Choroid plexus epithelial cell (primary cell): Measurements from ENCODE around the gene MSX1.

Experiments used
- DNase-seq: peaks from one replicate; pipeline ENCODE4 v3.0.0-alpha.2; 2010; ENCODE audit warnings: low read depth
- H3K4me3 ChIP-seq: 2 replicates; pipeline ENCODE4 v1.5.1; 2011; ENCODE audit warnings: low read depth, mild to moderate bottlenecking, control low read depth, low read length, moderate library complexity
- TF ChIP-seq, protein P1 (sequence below): conservative IDR thresholded peaks from 2 replicates; pipeline ENCODE4 v1.5.1; 2011; ENCODE audit warnings: low read depth, mild to moderate bottlenecking, control low read depth, inconsistent platforms, low read length, moderate library complexity

MSX1 gene

DNA sequence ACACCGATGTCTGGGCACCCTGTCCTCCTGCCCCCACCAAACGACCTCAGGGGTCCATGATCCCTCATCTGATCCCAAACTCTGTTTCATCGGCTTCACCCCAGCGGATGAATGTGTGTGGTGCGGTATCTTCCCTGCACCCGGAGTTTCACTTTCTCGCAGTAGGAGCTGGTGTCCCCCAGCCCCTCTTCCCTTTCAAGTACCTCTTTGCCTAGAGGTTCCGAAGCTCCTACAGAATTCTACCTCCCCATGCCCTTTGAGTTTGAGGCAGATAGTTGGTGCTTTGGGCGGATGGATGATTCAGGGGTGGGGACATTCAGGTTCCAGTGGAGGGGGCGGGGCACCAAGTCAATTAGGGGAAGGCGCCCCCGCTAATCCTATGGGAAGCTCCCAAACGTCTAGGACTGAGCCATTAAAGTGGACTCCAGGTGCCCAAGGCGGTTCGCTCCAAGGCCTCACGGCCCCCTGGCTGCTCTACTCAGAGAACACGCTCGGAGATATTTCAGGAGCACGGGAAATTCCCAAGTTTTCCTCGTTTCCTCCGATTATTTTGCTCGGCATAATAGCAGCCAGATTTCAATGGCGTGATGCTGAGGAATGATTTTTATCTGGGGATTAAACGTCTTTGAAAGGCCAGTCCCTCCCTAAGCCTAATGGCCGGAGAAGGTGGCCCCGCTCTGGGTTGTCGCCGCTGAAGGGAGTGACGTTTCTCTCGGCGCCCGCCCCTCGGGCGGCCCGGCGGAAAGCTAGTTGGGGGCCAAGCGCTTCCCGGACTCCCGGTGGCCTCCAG, 1.3 kb downstream of the MSX1 start:
- peak overlapping the region; percentile 73 for H3K4me3 ChIP-seq
- TF ChIP-seq, protein P1, sequence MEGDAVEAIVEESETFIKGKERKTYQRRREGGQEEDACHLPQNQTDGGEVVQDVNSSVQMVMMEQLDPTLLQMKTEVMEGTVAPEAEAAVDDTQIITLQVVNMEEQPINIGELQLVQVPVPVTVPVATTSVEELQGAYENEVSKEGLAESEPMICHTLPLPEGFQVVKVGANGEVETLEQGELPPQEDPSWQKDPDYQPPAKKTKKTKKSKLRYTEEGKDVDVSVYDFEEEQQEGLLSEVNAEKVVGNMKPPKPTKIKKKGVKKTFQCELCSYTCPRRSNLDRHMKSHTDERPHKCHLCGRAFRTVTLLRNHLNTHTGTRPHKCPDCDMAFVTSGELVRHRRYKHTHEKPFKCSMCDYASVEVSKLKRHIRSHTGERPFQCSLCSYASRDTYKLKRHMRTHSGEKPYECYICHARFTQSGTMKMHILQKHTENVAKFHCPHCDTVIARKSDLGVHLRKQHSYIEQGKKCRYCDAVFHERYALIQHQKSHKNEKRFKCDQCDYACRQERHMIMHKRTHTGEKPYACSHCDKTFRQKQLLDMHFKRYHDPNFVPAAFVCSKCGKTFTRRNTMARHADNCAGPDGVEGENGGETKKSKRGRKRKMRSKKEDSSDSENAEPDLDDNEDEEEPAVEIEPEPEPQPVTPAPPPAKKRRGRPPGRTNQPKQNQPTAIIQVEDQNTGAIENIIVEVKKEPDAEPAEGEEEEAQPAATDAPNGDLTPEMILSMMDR = peak; percentile 39
- no peak for DNase-seq

DNA sequence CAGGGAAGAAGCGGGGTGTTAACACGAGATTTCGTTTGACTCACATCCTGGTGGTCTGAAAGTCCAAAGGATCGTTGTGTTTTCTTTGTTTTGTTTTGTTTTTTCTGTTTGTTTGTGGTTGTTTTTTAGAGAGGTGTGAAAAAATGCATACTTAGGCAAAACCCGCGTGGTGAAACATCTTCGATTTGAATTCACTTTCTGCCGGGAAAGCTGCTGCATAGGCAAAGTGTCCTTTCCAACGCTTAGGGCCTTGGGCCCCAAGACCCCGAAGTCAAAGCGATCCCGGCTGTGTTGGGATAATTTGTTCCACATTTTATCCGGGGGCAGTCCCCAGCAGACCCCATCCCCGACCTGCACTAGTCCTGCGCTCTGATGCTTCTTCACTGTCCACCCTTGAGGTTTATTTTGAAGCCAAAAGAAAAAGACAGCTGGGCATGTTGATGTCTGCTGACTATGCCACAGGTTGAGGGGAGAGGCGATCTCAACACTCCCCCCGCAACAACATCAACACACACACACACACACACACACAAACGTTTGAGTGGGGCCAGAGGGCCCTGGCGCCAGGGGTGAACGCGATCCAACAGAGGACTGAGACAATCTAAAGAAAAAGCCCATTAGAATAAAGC, 2.0 kb downstream of the MSX1 start:
- DNase-seq = no peak
- H3K4me3 ChIP-seq = peak overlapping the region; percentile 73

DNA sequence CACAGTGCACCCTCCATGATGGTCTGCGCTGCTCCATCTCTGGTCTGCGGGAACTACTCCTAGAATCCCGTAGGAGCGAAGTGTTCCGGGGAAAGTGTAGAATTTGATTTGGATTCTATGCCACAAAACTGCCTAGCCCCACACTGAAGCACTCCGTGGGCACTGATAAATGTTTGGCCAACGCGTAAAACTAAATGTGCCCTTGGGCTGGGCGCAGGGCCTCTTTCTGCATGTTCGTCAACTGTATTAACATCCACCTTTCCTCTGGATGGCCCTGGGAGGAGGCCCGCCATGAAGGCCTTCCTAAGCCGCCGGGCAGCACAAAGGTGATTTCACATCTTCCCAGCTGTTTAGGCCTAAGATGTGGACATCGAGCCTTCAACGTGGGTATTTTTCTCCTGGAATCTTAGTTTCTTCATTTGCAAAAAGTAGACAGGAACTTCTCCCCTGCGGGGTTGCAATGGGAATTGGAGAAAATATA, 2.6 kb downstream of the MSX1 start:
- TF ChIP-seq, protein P1 = no peak
- H3K4me3 ChIP-seq = peak overlapping the region; percentile 73
- no peak for DNase-seq

More for the DNA sequence above, 2.0 kb downstream of the MSX1 start:
- TF ChIP-seq, protein P1 = no peak

DNA sequence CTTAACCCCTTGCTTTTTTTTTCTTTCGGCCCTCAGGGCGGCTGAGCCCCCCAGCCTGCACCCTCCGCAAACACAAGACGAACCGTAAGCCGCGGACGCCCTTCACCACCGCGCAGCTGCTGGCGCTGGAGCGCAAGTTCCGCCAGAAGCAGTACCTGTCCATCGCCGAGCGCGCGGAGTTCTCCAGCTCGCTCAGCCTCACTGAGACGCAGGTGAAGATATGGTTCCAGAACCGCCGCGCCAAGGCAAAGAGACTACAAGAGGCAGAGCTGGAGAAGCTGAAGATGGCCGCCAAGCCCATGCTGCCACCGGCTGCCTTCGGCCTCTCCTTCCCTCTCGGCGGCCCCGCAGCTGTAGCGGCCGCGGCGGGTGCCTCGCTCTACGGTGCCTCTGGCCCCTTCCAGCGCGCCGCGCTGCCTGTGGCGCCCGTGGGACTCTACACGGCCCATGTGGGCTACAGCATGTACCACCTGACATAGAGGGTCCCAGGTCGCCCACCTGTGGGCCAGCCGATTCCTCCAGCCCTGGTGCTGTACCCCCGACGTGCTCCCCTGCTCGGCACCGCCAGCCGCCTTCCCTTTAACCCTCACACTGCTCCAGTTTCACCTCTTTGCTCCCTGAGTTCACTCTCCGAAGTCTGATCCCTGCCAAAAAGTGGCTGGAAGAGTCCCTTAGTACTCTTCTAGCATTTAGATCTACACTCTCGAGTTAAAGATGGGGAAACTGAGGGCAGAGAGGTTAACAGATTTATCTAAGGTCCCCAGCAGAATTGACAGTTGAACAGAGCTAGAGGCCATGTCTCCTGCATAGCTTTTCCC, 3.4 kb downstream of the MSX1 start:
- peak overlapping the region; percentile 73 for H3K4me3 ChIP-seq
- TF ChIP-seq, protein P1 = no peak
- DNase-seq = no peak

DNA sequence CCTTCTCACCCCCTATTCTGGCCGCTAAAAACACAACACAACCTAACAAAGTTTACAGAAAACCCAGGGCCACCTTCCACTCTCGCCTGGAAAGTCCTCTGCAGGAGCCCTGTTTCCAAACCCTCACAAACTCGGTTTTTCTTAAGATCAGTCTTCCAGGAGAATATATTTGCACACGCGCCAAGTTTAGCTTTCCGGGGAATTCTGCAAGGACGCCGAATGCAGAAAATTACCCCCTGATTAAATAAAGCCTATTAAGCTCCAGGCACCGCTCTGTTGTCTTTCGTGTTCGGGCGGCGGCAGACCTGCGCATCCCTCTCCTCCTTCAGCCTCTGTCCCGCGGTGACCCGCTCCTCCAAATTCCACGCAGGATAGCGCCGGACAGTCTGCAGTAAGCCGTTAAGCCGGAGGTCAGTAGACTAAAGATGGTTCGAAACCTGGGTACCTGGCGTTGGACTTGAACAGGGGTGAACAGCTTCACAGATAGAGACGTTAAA, 5.0 kb downstream of the MSX1 start:
- DNase-seq = no peak
- peak overlapping the region; percentile 37 for H3K4me3 ChIP-seq
- TF ChIP-seq, protein P1 = no peak

DNA sequence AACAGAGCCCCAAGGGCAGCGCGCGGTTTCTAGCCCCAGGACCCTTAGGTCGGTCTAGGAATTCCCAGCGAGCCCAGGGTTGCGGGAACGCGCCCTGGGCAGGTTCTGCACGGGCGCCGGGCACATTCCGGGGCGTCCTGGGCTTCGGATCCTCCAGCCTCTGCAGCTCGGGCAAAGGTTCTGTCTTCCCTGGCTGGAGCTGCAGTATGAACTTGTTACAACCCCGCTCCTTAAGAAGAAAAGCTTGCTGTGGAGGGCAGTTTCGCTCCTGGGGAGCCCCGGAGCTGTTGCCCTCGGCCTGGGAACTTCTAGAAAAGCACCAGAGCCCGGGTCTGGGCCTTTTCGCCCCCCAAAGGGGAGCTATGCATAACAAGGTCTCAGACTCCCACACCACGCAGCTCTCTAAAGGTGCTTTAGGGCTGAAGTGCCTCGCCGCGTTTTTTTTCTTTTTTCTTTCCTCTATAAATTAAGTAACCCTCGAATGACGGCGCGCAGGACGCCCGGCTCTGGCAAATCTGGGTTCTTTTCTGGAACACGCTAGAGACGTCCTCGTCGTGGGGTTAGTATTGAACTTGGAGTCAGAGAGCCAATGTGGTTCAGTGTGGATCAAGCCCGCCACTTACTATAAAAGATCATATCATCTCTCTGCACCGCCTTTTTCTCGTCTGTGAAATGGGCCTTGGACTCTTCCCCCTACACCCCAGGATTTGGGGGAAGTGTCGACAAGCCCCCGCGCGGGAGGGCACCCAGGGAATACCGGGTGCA, 5.7 kb downstream of the MSX1 start:
- peak overlapping the region; percentile 39 for H3K4me3 ChIP-seq
- TF ChIP-seq, protein P1 = no peak

More for the DNA sequence above, 5.7 kb downstream of the MSX1 start:
- DNase-seq = no peak
